ENCODE data around the gene FAT2. TPM values are rescaled to one million over a fixed set of nuclear protein-coding genes. Genes with fewer than 3 reads are reported as not detected.

The FAT2 gene
- total and polyA plus RNA-seq, 2 experiments from 2014 or later = 0.06 to 0.59 TPM

- no peak for ATAC-seq
- H3K27ac ChIP-seq (ENCODE audit: low read depth) = no peak overlapping the region
- H3K27me3 Mint-ChIP-seq (ENCODE audit: insufficient read depth, low read depth, poor library complexity) = peaks cover 9% of the 10 kb centered on the region
- no peaks in the 10 kb centered on the region for H3K79me2 ChIP-seq (replicated peaks; ENCODE audit: insufficient read depth)
- TF ChIP-seq NANOG (IDR thresholded peaks at IDR 0.05; ENCODE audit: borderline replicate concordance) (no peak), ZNF331 (CRISPR knock-in tag; IDR thresholded peaks at IDR 0.05; ENCODE audit: low read depth) (no peak), CTCF (conservative IDR thresholded peaks at IDR 0.05; ENCODE audit: low read depth in 2 of 2) (no peak), EZH2 (IDR thresholded peaks at IDR 0.05; ENCODE audit: low read depth, unreplicated experiment) (no peak), EZH2phosphoT487 (IDR thresholded peaks at IDR 0.05; ENCODE audit: unreplicated experiment) (no peak), POLR2AphosphoS5 (IDR thresholded peaks at IDR 0.05; ENCODE audit: low read depth) (no peak), CREB1 (CRISPR knock-in tag; IDR thresholded peaks at IDR 0.05; ENCODE audit: low read depth) (no peak), STAT1 (IDR thresholded peaks at IDR 0.05; ENCODE audit: unreplicated experiment) (no peak), ZNF114 (CRISPR knock-in tag; IDR thresholded peaks at IDR 0.05) (no peak), JUNB (IDR thresholded peaks at IDR 0.05; ENCODE audit: unreplicated experiment) (no peak)
- TF ChIP-seq, protein P1, sequence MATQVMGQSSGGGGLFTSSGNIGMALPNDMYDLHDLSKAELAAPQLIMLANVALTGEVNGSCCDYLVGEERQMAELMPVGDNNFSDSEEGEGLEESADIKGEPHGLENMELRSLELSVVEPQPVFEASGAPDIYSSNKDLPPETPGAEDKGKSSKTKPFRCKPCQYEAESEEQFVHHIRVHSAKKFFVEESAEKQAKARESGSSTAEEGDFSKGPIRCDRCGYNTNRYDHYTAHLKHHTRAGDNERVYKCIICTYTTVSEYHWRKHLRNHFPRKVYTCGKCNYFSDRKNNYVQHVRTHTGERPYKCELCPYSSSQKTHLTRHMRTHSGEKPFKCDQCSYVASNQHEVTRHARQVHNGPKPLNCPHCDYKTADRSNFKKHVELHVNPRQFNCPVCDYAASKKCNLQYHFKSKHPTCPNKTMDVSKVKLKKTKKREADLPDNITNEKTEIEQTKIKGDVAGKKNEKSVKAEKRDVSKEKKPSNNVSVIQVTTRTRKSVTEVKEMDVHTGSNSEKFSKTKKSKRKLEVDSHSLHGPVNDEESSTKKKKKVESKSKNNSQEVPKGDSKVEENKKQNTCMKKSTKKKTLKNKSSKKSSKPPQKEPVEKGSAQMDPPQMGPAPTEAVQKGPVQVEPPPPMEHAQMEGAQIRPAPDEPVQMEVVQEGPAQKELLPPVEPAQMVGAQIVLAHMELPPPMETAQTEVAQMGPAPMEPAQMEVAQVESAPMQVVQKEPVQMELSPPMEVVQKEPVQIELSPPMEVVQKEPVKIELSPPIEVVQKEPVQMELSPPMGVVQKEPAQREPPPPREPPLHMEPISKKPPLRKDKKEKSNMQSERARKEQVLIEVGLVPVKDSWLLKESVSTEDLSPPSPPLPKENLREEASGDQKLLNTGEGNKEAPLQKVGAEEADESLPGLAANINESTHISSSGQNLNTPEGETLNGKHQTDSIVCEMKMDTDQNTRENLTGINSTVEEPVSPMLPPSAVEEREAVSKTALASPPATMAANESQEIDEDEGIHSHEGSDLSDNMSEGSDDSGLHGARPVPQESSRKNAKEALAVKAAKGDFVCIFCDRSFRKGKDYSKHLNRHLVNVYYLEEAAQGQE (IDR thresholded peaks at IDR 0.05; ENCODE audit: unreplicated experiment) = no peak
- TF ChIP-seq, protein P2, sequence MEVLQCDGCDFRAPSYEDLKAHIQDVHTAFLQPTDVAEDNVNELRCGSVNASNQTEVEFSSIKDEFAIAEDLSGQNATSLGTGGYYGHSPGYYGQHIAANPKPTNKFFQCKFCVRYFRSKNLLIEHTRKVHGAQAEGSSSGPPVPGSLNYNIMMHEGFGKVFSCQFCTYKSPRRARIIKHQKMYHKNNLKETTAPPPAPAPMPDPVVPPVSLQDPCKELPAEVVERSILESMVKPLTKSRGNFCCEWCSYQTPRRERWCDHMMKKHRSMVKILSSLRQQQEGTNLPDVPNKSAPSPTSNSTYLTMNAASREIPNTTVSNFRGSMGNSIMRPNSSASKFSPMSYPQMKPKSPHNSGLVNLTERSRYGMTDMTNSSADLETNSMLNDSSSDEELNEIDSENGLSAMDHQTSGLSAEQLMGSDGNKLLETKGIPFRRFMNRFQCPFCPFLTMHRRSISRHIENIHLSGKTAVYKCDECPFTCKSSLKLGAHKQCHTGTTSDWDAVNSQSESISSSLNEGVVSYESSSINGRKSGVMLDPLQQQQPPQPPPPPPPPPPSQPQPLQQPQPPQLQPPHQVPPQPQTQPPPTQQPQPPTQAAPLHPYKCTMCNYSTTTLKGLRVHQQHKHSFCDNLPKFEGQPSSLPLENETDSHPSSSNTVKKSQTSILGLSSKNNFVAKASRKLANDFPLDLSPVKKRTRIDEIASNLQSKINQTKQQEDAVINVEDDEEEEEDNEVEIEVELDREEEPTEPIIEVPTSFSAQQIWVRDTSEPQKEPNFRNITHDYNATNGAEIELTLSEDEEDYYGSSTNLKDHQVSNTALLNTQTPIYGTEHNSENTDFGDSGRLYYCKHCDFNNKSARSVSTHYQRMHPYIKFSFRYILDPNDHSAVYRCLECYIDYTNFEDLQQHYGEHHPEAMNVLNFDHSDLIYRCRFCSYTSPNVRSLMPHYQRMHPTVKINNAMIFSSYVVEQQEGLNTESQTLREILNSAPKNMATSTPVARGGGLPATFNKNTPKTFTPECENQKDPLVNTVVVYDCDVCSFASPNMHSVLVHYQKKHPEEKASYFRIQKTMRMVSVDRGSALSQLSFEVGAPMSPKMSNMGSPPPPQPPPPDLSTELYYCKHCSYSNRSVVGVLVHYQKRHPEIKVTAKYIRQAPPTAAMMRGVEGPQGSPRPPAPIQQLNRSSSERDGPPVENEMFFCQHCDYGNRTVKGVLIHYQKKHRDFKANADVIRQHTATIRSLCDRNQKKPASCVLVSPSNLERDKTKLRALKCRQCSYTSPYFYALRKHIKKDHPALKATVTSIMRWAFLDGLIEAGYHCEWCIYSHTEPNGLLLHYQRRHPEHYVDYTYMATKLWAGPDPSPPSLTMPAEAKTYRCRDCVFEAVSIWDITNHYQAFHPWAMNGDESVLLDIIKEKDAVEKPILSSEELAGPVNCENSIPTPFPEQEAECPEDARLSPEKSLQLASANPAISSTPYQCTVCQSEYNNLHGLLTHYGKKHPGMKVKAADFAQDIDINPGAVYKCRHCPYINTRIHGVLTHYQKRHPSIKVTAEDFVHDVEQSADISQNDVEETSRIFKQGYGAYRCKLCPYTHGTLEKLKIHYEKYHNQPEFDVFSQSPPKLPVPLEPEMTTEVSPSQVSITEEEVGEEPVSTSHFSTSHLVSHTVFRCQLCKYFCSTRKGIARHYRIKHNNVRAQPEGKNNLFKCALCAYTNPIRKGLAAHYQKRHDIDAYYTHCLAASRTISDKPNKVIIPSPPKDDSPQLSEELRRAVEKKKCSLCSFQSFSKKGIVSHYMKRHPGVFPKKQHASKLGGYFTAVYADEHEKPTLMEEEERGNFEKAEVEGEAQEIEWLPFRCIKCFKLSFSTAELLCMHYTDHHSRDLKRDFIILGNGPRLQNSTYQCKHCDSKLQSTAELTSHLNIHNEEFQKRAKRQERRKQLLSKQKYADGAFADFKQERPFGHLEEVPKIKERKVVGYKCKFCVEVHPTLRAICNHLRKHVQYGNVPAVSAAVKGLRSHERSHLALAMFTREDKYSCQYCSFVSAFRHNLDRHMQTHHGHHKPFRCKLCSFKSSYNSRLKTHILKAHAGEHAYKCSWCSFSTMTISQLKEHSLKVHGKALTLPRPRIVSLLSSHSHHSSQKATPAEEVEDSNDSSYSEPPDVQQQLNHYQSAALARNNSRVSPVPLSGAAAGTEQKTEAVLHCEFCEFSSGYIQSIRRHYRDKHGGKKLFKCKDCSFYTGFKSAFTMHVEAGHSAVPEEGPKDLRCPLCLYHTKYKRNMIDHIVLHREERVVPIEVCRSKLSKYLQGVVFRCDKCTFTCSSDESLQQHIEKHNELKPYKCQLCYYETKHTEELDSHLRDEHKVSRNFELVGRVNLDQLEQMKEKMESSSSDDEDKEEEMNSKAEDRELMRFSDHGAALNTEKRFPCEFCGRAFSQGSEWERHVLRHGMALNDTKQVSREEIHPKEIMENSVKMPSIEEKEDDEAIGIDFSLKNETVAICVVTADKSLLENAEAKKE (CRISPR knock-in tag; IDR thresholded peaks at IDR 0.05) = no peak
- TF ChIP-seq, protein P3, sequence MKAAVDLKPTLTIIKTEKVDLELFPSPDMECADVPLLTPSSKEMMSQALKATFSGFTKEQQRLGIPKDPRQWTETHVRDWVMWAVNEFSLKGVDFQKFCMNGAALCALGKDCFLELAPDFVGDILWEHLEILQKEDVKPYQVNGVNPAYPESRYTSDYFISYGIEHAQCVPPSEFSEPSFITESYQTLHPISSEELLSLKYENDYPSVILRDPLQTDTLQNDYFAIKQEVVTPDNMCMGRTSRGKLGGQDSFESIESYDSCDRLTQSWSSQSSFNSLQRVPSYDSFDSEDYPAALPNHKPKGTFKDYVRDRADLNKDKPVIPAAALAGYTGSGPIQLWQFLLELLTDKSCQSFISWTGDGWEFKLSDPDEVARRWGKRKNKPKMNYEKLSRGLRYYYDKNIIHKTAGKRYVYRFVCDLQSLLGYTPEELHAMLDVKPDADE (IDR thresholded peaks at IDR 0.05) = no peak
- no peaks in the 10 kb centered on the region for H3K27me3 ChIP-seq (ENCODE audit: insufficient read depth)
- H3K4me1 Mint-ChIP-seq = no peaks in the 10 kb centered on the region
- DNase-seq (ENCODE audit: low spot score) = no peak
- no peak overlapping the region for H3K4me3 ChIP-seq
- H3K4me2 ChIP-seq = no peak overlapping the region
- H3K4me1 ChIP-seq (ENCODE audit: insufficient read depth) = no peaks in the 10 kb centered on the region
- no peaks in the 10 kb centered on the region for H3K9me2 ChIP-seq (ENCODE audit: insufficient read depth)
- no peaks in the 10 kb centered on the region for H3F3A ChIP-seq (replicated peaks; ENCODE audit: low read depth)
- no peaks in the 10 kb centered on the region; the same call in 2 of the 3 replicates for H3K9me3 Mint-ChIP-seq
- H4K20me1 ChIP-seq (replicated peaks; ENCODE audit: insufficient read depth) = no peaks in the 10 kb centered on the region
- H3K4me3 Mint-ChIP-seq = no peak overlapping the region
- no peaks in the 10 kb centered on the region for H3K36me3 Mint-ChIP-seq (ENCODE audit: low read depth)
- H3K27ac Mint-ChIP-seq = no peak overlapping the region
- H3K36me3 ChIP-seq (ENCODE audit: insufficient read depth) = no peaks in the 10 kb centered on the region
- H2AFZ ChIP-seq = no peak overlapping the region
Observed at GRCh38 chr5:151553130-151553670, 37.9 kb downstream of the FAT2 start.
